ENCODE measurements around the gene CSRNP2.
"Not testable (repeated sequence)": the region's sequence is repeated elsewhere in the genome, so short reads cannot be mapped to it uniquely, and the experiment has no call there.

The CSRNP2 gene

DNA sequence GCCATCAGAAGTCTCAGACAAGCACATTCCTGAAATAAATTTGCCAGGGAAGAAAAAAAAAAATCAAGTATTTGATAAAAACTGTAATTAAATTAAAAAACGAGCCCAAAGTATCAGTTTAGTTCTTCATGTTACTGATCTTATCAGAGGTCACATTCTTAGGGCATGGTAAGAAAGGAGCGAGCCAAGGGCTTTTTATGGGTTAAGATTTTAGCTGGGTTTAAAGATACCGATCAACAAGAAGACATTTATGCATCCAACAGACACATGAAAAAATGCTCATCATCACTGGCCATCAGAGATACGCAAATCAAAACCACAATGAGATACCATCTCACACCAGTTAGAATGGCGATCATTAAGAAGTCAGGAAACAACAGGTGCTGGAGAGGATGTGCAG is 5.0 kb downstream of the CSRNP2 start:
- not testable (repeated sequence) for DNase-seq (ENCODE audit: low read depth in 3 of 3)

DNA sequence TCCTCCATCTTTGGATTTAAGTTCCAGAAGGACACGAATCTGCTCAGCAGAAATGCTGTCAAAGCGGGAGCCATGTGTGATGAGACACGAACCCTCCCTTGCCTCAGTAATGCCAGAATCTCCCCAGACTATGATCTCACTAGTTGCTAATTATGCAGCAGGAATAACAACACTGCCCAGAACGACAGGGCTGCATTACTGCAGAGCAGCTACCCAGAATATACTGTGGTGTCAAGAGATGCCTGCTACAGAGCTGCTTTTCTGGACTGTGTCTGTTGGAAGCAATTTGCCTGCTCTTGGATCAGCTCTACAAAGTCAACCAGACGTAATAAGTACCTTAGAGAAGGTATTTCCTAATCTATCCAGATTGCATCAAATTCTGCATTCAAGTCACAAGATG is 5.5 kb downstream of the CSRNP2 start:
- no peak for DNase-seq (ENCODE audit: low read depth in 3 of 3)

DNA sequence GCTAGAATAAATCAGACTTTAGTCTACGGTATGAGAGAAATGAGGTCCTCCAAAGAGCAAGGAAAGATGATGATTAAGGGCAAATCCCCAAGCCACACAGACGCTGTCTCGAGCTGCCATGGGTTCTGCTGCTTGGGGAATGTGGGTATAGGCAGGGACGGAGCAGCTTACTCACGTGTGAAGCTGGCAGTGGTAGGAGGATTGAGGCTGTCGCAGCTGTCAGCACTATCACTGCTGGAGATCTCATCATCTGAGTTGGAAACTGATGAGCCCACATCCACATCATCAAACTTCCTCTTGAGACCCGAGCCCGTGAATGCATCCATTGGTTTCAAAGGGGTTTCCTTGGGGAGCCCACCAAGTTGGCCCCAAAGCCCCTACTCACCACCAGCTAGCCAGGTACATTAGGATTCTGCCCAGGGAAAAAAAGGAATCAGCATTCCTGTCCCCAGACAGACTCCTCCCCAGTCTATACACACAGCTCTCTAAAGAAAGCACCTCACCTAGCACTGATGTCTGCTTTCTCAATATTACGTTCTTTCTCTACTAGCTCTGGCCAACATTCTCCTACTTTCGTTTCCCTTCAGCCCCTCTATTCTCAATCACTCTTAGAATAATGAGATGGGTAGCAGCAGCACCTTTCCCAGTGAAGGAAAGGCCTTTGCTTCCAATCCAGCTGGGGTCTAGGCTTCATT is 7.0 kb downstream of the CSRNP2 start:
- no peak for DNase-seq (ENCODE audit: low read depth in 3 of 3)

DNA sequence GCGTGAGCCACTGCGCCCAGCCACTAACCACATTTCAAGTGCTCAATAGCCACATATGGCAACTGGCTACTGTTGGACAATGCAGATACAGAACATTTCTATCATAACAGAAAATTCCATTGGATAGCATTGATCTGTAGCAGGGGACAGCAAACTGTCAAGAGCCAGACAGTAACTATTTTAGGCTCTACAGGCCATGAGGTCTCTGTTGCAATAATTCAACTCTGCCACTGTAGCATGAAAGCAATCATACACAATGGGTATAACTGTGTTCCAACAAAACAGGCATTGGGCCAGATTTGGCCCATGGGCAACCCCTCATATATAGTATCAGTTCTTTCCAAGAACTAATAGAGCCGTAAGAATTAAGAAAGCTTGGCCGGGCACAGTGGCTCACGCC is 8.0 kb downstream of the CSRNP2 start:
- DNase-seq (ENCODE audit: low read depth in 3 of 3) = no peak

DNA sequence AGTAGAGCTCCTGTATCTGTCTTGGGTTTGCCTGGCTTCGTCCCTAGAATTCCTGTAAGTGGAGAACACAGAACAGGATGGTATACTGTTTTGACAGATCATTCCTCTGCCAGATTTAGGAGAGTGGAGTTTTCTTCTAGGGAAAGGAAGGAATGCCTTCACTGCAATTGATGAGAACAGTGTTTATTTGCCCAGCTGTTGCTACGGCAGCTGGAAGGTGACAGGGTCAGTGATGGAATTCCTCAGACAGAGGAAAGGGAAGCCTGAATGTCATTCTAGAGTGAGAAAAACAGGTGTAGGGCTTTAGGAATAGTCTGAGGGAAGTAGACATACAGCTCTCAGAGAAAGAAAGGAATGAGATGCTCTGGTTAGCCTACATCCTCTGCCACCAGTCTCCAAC is 11.7 kb downstream of the CSRNP2 start:
- no peak for DNase-seq (ENCODE audit: low read depth in 3 of 3)

DNA sequence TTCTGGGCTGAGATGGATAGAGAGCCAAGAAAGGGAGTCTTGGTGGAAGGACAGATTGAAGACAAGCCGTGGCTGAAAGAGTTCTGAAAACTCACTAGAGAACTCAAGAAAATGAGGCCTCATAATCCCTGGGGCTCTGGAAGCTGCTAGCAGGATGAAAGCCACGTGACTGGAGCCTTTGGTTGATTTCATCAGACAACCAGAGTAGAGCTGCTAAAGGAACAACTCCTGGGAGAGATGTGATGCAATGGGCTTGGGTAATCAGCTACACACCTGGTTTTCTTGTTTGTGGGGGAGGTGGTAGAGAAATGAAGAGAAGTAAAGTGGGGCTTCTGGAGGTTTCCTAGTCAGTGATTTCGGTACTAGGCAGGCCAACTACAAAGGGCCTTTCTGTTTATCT is 13.4 kb downstream of the CSRNP2 start:
- no peak for DNase-seq (ENCODE audit: low read depth in 3 of 3)

DNA sequence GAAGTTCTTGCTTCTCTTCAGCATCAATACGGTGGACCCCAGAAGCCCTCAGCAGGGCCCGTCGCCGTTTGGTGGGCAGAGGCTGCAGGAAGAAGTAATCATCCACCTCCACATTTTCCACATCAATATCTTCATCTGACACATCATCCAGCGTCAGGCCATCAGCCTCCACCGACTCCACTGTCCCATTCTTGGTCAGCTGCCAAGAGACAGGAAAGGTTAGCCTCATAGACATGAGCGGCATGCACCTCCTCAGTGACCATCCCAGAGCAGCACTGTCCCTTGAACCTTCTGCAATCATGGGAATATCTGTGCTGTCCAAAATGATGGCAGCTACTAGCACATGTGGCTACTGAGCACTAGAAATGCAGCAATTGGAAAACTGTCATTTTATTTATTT is 15.6 kb downstream of the CSRNP2 start:
- DNase-seq (ENCODE audit: low read depth in 3 of 3) = no peak

DNA sequence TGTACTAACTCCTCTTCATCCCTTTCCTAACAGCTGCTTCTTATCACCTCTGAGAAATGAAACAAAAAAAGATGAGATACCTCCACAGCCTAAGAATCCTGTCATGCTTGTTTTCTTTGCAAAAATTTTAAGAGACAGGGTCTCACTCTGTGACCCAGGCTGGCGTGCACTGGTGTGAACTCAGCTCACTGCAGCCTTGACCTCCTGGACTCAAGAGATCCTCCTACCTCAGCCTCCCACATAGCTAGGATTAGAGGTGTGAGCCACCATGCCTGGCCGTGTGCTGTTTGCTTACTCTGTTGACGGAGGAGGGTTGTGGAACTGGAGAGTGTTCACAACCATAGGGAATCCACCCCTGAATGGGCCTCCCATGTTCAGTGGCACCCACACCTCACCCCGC is 16.2 kb downstream of the CSRNP2 start:
- no peak for DNase-seq (ENCODE audit: low read depth in 3 of 3)

DNA sequence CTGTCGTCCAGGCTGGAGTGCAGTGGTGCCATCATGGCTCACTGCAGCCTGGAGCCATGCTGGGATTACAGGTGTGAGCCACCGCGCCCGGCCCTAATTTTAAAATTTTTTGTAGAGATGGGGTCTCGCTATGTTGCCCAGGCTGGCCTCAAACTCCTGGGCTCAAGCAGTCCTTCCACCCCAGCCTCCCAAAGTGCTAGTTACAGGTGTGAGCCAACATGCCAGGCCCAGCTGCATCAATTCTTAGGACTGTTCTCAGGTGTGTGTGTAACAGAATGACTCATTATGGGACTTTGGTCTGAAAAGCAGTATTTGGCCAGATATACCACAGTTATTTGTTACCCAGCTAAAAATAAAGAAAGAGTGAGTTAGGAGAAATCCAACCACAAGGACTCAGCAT is 17.9 kb downstream of the CSRNP2 start:
- no peak for DNase-seq (ENCODE audit: low read depth in 3 of 3)

DNA sequence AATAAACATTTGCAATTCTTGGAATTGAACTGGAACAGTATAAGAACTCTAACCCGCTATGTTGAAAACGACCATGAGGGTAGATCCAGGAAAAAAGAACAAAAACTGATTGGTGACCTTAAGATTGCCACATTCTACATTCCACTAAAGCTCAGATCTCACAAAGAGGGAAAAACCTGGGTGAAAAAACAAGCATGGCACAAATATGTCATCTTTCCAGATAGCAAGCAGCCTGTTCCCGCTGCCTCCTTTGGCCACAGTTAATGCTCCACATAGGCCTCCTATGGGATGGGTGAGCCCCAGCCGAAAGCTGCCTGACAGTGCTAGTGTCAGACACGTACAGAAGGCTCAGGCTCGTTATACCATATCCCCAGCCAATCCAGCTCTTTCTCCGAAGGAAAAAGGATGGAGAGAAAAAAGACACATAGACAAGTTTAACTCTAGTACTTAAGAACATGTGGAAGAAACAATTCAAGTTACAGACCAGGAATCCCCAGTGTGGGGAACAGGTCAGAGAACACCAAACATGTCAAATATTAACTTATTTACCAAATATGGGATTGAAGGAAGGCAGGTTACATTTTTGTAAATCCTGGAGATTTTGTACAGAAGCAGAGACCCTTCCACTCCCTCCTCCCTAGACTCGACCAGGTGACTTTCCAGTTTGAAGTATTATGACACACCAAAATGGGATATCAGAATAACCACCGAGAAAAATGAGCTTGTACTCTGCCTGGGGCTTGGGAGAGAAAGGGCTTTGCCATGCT is 20.6 kb downstream of the CSRNP2 start:
- DNase-seq (ENCODE audit: low read depth in 3 of 3) = no peak

DNA sequence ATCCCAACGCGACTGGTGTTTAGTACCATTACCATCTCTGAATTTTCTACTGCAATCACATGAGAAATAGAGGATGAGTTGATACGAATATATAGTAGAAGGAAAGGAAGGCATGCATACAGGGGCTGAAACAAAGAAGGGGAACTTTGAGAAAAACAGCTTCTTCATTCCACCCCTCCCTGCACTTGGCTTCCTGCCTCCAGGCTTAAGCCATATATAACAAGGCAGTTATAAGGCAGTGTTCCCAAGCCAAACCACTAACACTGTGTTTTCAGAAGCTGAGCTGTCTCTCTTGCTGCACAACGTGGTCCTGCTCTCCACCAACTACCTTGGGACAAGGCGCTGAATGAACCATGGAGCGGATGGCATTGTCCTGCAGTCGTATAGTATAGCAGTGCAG is 24.3 kb downstream of the CSRNP2 start:
- DNase-seq (ENCODE audit: low read depth in 3 of 3) = no peak

DNA sequence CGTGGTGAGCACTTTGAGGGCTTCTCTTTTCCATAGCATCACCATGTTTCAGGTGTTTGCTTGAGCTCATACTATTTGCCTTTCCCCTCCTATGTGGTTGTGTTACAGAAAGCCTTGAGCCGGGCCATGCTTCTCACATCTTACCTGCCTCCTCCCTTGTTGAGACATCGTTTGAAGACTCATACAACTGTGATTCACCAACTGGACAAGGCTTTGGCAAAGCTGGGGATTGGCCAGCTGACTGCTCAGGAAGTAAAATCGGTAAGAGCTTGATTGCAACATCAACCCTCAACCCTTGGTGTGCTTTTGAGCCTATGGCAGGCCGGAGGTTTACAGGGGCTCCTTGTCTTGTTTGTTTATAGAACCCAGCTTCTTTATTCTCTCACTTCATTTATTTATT is 27.2 kb downstream of the CSRNP2 start:
- no peak for DNase-seq (ENCODE audit: low read depth in 3 of 3)

DNA sequence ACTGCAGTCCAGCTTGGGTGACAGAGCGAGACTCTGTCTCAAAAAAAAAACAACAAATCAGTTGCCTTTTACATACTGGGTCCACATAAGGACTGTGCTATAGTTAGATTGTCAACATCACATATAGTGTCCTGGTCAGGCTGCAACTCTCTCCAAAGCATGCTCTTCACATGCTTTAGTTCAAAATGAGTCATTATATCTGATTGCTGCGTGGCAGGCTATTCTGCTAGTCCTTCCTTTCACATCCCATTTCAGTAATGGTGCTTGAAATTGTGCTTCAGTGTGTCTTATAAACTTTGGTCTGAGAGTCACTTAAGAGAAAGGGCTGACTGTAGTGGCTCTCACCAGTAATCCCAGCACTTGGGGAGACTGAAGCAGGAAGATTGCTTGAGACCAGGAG is 28.3 kb downstream of the CSRNP2 start:
- DNase-seq (ENCODE audit: low read depth in 3 of 3) = no peak

DNA sequence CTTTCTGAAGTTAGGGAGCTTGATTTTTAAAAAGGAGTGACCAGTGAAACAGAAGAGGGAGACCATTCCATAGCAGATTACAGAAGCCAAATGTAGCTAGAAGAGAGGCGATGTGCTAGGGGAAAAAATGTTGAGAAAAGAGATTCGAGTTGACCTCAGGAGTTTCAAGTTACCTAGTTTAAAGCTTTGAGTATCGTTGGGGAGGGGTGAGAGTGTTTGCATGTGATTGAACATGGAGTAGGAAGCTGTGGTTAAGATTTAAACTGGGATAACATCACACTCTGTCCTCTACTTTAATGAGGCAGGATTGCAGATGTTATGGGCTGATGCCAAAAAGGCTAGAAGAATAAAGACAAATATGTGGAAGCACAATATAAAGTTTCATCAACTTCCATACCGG is 31.6 kb downstream of the CSRNP2 start:
- DNase-seq (ENCODE audit: low read depth in 3 of 3) = no peak

DNA sequence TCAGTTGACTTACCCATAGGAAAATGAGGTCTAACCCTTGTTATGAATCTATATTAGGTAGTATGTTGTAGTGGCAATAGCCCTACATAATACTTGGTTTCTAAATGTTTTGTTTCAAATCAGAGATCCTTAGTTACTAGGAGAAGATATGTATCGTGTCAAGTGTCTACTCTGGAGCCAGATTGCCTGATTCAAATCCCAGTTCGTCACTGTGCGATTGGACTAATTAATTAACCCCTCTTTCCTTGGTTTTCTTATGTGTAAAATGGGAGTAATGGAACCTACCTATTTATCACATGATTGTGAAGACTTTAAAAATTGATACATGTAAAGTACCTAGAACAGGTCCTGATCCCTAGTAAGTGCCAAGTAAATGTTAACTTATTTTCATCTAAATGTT is 33.9 kb downstream of the CSRNP2 start:
- DNase-seq (ENCODE audit: low read depth in 3 of 3) = no peak

DNA sequence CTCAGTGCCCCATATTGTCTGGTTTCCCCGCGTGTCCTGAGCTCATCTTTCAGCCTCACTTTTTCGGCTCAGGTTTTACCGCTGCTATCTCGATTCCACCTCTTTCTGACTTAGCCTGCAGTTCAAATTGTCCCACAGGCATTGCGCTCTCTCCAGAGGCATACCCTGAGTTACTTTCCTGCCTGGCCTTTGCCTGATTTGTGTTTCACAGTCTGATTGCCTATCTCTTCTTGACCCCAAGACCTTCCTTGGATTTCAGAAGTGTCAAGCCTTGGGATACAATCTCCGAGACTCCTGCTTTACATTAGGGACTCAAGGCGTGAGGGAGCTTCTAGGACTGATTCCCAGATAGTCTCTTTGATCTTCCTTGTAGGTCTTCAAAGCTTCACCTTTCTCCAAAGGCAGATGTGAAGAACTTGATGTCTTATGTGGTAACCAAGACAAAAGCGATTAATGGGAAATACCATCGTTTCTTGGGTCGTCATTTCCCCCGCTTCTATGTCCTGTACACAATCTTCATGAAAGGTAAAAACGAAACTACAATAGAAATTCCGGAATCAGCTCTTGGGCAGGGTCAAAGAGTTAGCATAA is 34.6 kb downstream of the CSRNP2 start:
- DNase-seq (ENCODE audit: low read depth in 3 of 3) = no peak

DNA sequence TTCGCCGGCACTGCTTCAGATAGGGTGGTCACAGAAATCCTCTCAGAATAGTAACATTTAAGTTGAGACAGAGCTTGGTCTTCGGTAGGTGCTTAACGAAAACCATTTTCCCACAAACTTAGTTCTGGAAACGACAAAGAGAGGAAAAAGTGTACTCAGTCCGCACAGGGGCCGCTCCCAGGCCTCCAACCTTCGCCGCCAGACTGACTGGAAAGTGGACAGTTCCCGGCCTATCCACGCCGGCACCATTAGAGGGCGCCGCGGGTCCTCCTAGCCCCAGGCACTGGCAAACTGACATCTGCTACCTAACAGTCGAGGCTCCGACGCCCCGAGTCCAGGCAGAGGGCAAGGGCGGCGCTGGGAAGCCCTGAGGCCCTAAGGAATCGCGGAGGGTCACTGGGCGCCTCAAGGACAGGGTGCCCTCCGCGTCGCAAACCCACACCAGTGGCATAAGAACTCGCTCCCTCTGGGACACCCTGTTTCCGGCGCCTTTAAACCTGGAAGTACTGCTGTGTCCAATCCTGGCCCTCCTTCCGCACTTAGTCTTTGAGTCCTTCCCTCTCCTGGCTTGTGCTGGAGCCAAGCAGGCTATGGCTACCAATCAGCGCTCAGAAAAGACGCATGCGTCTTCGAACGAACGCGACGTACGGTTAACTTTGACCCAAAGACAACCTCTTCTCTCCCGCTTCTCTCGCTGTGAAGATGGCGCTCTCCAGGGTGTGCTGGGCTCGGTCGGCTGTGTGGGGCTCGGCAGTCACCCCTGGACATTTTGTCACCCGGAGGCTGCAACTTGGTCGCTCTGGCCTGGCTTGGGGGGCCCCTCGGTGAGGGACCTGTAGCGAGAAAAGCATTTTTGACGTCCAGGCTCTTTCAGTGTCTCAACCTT is 35.5 kb downstream of the CSRNP2 start, which contains the start of gene LETMD1:
Gene LETMD1, plus strand, starts transcription at position 673 of the 886 bp plus-strand sequence. Its CDS starts 30 bp downstream, at position 703.
- peak; percentile 78 to 83 (median 83) for DNase-seq (ENCODE audit: low read depth in 3 of 3)

DNA sequence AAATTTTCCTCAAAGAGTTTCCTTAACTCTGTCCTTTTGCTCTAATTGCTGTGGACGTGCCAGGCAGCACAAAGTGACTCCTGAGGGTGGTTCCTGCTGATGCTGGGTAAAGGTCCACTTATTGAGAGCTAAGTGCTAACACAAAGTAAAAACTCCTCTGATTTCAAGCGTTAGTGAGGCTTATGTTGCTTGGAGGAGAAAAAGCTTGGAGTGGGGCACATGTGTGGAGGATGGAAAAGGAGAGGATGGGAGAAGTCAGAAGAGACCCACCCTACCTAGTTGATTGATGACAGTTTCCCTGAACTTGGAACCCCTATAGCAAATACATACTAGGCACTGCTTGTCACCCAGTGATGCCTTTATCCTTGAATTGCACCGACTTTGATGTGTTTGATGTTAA is 47.1 kb downstream of the CSRNP2 start:
- DNase-seq (ENCODE audit: low read depth in 3 of 3) = no peak

DNA sequence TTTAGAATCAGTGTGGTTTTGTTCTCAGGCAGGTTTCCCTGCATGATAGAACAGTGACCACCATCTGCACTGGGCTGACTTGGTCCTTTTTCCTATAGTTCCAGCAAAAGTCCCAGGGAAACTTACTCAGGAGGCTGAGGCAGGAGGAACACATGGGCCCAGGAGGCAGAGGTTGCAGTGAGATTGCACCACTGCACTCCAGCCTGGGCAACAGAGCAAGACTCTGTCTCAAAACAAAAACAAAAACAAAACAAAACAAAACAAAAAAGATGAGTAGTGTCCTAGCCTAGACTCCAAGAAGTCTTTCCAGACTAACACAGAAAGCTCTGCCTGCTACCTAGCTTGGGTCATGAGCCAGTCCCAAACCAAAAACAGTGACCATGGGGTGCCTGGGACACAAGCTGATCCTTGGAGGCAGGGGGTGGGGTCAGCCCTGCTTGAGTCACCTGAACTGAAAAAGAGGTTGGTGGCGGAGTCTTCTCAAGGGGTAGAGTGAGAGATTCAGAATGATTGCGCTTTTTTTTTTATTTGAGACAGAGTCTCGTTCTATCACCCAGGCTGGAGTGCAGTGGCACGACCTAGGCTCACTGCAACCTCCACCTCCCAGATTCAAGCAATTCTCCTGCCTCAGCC is 49.8 kb downstream of the CSRNP2 start:
- DNase-seq (ENCODE audit: low read depth in 3 of 3) = no peak

DNA sequence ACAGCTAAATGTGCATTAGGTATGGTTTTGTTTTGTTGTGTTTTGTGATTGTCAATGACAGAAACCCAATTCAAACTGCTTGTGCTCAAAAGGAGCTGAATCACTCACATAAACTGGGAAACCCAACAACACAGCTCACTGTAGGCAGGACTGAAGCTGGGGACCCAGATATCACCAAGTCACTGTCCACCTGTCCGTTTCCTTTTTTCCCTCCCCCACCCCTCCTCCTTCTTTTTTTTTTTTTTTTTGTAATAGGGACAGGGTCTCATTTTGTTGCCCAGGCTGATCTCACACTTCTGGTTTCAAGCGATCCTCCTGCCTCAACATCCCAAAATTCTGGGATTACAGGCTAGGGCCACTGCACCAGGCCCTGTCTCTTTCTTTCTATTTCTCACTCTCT is 50.3 kb downstream of the CSRNP2 start:
- no peak for DNase-seq (ENCODE audit: low read depth in 3 of 3)

DNA sequence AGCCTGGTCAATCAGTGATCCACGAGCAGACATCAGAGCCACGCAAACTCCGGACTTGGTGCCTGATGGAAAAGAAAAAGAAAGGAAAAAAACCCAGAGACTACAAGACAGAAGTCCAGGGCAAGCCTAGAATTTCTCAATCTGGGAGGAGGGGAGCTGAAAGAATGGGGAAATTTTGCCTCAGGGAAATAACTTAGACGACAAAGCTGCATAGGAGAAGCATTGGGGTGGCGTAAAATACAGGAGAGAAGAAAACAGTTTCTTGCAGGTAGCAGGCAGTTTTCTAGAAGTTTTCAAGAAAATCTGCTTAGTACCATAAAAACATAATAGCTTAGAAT is 54.6 kb downstream of the CSRNP2 start:
- no peak for DNase-seq (ENCODE audit: low read depth in 3 of 3)

Data from stimulated activated CD4-positive, alpha-beta T cell treated with anti-CD3 and anti-CD28 coated beads, TNF-alpha, amount 100 ng/mL, for 4 hours (primary cell).